HK-2 (cell line): Measurements from ENCODE around the gene DENND10.
"Not testable (repeated sequence)": the region's sequence is repeated elsewhere in the genome, so short reads cannot be mapped to it uniquely, and the experiment has no call there.

ENCODE experiments used
- DNase-seq: peaks from one replicate; pipeline ENCODE4 v3.0.0-alpha.2; 2018; ENCODE audit not compliant: unreplicated experiment

Gene DENND10

DNA sequence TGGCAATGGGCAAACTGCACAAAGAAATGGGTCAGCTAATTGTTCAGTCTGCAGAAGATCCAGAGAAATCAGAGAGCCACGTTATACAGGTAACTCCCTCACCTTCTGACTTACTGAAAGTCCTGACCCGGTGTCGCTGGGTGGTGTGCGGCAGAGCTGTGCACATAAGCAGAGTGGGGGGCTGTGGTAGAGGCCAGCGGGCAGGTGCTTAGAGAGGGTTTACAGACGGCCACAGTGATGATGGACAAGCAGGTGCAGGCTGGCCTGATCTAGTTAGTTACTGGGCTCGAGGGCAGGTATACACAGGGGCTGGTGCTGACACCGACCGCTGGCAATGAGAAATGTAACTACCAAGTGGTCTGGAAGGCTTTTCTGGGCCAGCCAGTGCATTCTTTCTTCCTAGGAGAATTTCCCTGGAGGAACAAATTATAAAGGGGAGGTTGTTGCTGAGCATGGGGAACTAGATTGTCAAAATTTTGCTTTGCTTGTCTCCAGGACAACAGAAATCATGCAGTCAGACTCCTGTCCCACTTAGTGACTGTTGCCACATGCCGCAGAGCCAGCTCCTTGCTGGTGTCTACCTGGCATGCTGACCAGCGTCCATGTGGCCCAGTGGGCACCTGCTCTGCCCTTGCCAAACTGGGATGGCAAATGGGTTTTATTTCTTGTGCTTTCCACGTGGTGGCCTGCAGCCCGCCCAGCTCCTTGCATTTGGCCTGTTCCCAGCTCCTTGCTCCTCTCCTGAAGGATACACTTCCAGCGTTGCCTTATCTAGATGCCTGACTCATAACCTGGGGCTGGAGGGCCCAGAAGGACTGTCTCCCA is 28.8 kb downstream of the DENND10 start:
- no peak for DNase-seq

DNA sequence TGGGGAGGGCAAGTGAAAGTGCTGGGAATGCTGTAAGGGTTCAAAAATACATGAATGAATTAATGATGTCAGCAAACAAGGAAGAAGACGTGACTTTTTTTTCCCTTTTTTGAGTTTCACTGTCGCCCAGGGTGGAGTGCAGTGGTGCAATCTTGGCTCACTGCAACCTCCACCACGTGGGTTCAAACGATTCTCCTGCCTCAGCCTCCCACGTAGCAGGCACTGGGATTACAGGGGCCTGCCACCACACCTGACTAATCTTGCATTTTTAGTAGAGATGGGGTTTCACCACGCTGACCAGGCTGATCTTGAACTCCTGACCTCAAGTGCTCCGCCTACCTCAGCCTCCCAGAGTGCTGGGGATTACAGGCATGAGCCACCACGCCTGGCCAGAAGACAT is 30.0 kb downstream of the DENND10 start:
- DNase-seq = no peak

DNA sequence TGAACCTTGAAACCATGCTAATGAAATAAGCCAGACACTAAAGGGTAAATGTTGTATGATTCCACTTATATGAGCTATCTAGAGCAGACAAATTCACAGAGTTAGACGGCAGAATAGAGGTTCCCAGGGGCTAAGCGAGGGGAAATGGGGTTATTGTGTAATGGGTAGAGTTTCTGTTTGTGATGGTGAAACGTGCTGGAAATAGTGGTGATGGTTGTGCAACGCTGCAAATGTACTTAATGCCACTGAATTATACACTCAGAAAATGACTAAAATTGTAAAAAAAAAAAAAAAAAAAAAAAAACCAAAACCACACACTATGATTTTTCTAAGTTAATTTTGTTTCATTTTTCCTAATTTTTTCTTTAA is 31.6 kb downstream of the DENND10 start:
- DNase-seq = no peak

DNA sequence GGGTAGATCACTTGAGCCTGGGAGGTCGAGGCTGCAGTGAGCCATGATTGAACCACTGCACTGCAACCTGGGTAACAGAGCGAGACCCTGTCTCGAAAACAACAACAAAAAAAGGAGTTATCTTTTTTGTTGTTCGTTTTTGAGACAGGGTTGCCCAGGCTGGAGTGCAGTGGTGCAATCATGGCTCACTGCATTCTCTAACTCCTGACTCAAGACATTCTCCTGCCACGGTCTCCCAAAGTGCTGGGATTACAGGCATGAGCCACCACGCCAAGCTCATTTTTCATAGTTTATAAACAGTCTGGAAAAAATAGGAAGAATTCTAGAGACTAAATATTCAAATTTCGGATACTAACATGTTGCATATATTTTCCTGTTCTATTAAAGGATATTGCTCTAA is 32.2 kb downstream of the DENND10 start:
- no peak for DNase-seq

DNA sequence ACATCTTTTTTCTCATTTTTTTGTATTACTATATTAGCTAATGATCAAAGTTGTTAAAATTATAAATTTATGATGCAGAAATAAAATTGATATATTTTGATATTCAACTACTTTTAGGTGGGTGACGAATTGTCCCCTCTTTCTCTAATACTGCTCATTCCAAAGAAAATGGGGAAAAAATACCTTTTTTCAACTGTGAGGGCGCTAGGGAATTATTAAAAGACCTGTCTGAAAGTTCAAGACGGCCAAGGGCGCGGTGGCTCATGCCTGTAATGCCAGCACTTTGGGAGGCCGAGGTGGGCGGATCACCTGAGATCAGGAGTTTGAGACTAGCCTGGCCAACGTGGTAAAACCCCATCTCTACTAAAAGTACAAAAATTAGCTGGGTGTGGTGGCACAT is 34.0 kb downstream of the DENND10 start:
- DNase-seq = not testable (repeated sequence)

DNA sequence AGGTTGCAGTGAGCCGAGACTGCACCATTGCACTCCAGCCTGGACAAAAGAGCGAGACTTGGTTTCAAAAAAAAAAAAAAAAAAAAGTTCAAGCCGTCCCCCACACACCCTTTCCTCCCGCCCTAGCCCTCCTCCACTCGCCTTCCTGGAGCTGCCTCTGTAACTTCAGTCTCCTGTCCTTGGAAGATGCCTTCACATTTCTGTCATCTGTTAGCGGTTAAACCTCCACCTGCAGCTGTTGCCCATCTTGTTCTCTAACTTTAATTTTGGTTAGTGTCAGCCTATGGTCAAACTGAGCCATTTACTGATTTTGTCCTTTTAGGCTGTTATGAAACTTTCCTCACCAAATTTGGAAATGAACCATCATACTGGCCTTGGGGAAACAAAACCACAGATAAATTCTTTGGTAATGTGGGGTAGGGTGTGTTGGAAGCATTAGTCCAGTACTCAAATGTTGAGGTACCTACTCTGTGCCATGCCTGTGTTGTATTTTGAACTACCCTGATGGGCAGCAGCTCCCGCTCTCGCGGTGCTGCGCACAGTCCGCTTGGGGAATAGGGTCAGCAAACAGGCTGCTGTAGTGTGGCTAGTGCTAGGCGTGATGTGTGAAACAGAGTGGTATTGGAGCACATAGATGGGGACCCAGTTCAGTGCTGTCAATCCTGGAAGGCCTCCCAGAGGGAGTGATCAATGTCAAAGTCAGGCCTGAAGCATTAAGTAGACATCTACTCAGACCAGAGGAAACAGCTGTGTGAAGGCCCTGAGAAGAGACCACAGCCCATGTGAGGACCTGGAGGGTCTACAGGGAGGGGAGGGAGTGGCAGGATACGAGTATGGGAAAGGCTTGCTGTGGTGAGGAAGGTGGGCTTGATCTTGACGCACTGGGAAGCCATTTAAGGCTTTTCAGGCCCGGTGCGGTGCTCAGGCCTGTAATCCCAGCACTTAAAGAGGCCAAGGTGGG is 34.7 kb downstream of the DENND10 start:
- DNase-seq = no peak

DNA sequence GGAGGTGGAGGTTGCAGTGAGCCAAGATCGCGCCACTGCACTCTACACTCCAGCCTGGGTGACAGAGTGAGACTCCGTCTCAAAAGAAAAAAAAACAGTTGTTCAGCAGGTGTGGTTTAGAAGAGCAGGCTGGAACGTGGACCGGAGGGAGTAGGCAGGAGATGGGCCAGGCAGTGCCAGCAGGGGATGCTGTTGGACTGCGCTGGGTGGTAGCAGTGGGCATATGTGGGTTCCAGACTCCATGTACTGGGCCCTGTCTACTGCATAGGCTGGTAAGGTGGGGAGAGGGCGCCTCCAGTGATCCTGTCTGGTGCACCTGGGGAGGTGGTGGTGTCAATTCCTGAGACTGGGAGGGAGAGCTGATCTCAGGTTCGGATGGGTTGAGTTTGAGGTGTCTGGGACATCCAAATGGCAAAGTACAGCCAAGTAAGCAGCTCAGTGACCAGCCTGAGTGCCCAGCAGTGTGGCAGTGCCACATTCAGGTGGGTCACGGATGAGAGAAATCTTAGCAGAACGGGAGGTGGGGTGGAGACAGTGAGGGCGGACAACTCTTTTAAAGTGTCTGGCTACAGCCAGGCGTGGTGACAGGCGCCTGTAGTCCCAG is 35.7 kb downstream of the DENND10 start:
- peak; percentile 38 for DNase-seq

DNA sequence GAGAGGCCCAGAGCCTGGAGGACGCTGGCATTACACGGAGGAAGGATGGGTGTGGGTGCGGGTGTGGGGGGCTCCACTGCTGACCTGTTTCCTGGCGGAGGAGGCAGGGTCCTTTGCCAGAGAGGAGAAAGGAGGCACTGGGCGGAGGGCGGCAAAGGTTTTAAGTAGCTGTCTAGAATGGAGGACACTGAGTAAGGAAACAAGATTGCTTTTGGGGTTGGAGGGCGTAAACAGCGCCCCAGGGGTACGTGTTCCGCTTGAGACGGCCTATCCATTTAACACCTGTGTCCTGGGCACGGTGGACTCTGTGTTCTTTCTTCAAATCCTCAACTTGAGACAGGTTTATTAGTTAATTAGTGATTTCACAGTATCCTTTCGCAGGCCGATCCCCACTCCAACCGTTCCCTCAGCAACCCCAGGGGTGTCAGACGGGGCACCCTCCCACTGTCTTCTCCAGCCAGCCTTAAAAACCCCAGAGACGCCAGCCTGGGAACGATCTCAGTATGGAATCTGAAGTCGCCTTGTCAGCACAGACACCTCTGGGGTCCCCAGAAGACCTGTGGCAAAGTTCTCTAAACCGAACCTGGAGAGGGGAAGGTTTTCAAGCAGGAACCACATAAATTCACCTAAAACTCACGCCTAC is 36.8 kb downstream of the DENND10 start:
- no peak for DNase-seq

DNA sequence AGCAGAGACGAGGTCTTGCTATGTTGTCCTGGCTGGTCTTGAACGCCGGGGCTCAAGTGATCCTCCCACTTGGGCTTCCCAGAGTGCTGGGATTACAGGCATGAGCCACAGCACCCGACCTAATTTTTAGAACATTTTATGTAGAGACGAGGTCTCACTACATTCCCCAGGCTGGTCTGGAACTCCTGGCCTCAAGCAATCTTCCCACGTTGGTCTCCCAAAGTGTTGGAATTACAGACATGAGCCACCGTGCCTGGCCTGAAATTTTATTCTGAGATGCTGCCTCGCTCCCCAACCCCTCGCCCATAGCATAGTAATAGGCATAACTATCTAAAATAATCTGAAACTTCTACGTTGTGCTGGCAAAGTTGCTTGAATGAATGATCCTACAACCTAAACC is 39.7 kb downstream of the DENND10 start:
- DNase-seq = no peak

DNA sequence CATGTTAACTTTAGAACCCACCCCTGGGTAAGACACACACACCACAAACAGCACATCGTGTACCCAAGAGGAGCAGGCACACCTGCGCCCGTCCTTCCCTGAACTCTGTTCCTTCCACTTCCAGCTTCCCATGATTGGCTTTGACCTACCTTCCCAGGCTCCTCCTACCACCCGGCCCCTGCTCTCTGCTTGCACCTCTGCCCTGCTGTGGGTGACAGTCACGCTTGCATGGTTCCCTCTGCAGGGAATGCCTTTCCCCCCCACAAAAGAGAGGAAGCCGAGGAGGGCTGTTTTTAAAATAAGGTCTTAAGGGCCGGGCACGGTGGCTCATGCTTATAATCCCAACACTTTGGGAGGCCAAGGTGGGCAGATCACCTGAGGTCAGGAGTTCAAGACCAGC is 45.2 kb downstream of the DENND10 start:
- no peak for DNase-seq

DNA sequence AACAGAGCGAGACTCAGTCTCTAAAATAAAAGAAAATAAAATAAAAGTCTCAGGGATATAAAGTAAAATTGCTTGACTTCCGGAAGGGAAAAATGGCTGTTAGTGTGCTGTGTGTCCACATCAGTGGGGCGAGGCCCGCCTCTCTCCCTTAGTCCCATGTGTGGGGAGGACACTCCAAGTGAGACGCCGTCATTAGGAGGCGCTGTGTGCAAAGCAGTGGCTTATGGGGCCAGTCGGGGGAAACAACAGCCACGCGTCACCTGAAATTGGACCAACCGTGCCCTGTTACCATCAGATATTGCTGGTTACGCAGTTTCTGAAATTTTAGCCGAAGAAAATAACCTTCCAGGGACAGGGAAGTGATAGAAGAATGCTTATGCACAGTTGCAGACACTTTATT is 45.8 kb downstream of the DENND10 start:
- DNase-seq = no peak

DNA sequence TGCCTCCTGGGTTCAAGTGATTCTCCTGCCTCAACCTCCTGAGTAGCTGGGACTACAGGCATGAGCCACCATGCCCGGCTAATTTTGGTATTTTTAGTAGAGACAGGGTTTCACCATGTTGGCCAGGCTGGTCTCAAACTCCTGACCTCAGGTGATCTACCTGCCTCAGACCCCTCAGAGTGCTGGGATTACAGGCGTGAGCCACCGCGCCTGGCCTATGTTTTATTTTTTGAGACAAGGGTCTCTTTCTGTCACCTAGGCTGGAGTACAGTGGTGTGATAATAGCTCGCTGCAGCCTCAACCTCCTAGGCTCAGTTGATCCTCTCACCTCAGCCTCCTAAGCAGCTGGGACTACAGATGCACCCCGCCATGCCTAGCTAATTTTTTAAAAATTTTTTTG is 47.7 kb downstream of the DENND10 start:
- not testable (repeated sequence) for DNase-seq

DNA sequence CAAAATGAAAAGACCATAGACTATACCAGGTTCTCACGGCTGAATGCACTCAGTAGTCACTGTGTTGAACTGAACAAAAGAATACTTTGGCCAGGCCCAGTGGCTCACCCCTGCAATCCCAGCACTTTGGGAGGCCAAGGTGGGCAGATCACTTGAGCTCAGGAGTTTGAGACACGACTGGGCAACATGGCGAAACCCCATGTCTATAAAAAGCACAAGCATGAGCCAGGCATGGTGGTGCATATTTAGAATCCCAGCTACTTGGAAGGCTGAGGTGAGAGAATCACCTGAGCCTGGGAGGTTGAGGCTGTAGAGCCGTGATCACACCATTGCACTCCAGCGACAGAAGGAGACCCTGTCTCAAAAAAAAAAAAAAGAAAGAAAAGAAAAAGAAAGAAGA is 49.1 kb downstream of the DENND10 start:
- DNase-seq = no peak

DNA sequence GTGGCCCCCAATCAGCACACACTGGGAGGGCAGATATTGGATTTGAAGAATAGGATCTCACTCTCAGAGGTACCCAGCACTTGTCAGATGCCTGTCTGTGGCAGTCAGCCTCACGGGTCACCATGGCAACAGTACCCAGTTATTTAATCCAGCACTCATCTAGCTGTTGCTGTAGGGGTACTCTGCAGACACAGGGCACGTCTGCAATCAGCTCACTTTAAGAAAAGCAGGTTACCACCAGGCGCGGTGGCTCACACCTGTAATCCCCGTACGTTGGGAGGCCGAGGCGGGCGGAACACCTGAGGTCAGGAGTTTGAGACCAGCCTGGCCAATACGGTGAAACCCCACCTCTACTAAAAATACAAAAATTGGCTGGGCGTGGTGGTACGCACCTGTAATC is 49.7 kb downstream of the DENND10 start:
- no peak for DNase-seq

DNA sequence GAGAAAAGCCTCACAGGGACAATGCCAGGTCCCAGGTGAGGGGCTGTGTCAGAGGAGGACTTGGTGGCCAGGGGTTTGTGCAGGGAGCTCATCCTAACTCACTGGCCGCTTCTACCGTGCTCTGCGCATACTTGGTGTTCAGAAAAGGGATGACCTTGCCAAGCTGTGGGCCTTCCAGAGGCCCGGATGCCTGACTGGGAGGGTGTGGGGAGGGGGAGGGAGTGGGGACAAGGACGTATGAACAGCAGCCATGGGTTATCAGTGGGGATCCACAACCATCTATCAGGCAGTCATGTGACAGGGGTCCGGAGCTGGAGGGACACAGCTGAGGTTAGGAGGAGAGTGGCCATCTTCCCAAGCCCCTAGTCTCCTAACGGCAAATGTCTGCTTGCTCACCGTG is 55.4 kb downstream of the DENND10 start:
- no peak for DNase-seq

DNA sequence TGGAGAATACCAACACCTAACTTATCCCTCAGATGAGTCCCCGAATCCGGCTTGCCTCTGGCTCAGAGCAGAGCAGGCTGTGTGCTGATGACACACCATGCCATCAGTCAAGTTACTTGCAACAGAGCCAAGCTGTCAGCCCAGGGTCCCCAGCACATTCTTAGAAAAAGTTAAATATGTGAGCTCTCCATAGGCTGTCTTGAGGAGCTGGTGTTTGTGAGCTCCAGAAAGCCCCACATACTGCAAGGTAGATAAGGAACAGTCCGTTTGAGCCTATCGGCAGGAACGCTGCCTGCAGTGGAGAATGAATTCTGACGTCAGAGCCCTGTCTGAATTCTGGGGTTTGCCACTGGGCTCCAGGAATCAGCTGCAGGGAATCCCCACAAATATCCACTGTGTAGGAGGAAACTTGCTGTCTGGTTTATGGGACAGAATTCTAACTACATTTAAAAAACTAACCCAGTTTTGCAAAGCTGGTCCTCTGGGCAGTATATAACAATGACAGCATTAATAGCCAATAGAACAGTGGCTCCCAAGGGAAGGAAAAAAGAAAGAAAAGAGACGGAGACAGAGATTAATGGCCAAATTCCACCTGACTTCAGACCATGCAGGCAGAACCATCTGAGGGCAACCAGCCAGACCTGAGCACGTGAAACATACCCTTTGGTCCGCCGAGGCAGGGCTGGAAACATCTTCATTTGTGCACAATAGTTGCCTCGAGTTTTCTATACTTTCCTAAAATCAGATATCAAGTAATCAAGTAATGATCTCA is 58.0 kb downstream of the DENND10 start:
- DNase-seq = no peak

DNA sequence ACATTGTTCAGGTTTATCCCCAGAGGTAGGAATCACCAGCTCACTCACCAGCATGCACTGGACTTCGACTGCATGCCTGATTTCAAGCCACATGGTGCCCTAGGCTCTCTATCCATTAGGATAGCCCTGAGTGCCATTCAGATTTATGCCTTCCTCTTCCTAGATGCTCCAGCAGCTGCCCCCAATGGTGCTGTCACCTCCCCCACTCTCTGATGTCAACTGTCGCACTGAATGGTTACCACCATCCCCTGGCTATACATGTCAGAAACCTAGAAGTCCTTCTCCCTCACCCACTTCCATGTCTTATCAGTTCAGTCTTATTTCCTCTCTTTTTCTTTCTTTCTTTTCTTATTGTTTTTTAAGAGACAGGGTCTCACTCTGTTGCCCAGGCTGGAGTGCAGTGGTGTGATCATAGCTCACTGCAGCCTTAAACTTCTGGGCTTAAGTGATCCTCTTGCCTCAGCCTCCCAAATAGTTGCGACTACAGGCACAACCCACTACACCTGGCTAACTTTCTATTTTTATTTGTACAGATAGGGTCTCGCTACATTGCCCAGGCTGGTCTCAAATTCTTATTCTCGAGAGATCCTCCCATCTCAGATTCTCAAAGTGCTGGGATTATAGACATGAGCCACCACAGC is 58.7 kb downstream of the DENND10 start:
- no peak for DNase-seq

DNA sequence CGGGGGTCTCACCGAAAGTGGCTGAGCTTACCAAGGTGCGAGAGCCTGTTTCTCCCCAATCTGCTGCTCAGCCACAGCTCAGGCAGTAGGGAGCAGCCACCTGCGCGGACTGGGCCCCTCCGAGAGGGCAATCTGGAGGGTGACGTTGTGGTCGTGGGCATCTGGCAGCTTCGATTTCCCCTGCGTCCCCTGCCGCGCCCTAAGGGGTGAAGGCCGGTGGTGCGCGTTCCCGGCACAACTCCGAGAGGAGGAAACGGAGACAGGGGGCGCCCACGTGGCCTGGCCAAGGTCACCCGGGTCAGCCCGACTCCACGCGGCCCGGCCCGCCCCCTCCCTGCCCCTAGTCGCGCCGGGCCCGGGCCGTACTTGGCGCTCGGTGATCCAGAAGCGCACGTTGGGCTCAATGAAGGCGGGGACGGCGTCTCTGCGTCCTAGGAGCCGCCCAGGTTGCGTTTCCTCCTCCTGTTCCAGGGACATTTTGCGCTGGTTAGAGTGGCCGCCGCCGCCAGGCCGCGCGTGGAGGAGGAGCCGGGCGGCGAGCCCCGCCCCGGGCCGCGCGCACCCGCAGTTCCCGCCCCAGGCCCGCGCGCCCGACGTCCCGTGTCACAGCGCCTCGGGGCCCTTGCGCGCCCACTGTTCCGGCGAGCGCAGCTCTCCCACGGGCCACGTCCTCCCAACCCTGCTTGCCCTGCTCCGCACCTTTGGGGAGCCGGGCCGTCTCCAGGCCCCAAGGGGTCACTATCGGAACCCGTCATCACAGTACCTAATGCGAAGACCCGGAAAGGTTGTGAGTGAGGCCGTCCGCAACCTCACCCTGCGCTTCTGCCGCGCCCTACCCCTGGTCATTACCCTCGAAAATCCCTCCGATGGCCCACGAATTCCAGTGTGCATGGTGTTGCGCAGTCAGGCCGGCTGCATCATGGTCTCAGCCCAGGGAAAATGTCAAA is 61.5 kb downstream of the DENND10 start, which contains the start of gene SFXN4:
Gene SFXN4, minus strand, starts transcription at position 544 of the 947 bp plus-strand sequence. Its CDS starts 67 bp downstream, at position 477.
- DNase-seq = peak; percentile 81

DNA sequence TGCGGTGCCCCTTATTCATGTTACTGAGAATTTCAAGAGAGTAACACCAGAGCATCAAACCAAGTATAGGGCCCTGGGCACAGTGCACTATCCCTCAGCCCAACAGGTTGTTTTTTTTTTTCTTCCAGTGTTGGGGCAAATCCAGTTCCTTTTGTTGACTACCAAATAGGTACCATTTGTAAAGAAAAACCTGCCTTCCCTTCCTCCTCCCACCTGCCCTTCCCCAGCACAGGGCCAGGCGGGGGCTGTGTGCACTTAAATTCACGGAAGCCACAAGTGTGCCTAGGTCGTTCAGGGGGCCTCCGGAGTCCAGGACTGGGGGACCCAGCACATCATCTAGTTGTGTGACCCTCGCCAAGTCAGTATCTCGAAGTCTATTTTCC is 62.2 kb downstream of the DENND10 start:
- no peak for DNase-seq
